GM18907 (cell line): ENCODE results near the gene SH3BP4.

Experiments used
- ATAC-seq: cut with Tn5 transposase; IDR thresholded peaks from one replicate; pipeline ENCODE4 v1.9.1; 2021; ENCODE audit warnings: mild to moderate bottlenecking, moderate library complexity; ENCODE audit not compliant: unreplicated experiment

Gene SH3BP4

DNA sequence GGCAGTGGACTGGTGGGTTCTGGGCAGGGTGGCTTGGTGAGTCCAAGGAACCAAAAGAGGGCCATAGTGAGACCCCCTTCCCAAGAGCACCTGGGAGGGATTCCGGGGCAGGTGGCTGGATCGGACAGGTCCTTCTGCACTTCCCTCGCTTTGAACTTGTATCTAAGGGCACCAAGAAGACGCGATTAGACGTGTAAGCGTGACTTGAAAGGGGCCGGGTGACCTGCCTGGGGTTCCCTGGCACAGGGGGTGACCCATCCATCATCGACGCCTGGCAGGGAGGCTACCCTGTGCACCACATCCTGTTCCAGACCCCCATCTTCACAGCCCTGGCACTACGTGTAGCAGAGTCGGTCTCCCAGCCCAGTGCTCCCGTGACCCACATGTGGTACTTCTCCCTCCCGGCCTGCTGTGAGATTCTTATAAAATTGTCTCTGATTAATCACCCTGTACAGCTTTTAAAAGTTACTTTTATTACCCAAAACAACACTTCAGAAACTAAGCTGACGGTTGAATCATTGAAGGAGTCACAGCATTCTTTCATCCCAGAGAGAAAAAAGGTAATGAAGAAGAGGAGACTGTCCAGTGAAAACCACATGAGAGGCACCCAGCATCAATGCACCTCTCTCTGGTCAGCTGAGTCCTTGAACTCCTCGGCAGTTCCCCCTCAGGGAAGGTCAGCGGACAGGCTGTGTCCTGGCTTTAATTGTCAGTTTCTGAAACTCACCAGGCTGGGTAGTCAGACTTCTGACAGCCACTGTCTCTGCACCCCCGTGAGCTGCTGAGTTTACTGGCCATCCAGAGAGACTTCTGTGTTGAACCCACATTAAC lies 13.0 kb downstream of the SH3BP4 start:
- ATAC-seq, result no peak

DNA sequence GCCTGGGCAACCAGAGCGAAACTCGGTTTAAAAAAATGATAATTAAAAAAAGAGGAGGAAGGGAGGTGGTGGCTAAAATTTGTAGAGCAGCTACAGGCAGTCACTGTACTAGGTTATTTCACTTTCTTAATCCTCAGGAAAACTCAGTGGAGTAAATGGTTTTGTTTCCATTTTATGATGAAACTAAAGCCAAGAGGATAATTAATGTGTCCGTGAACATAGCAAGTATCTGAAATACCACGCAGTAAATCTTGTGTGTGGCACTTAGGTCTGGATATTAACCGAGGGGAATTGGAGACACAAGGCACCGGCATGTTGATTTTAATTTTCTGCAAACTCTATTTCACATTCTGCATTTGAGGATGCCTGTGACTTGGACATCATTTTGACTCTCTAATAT lies 14.5 kb downstream of the SH3BP4 start:
- no peak for ATAC-seq

DNA sequence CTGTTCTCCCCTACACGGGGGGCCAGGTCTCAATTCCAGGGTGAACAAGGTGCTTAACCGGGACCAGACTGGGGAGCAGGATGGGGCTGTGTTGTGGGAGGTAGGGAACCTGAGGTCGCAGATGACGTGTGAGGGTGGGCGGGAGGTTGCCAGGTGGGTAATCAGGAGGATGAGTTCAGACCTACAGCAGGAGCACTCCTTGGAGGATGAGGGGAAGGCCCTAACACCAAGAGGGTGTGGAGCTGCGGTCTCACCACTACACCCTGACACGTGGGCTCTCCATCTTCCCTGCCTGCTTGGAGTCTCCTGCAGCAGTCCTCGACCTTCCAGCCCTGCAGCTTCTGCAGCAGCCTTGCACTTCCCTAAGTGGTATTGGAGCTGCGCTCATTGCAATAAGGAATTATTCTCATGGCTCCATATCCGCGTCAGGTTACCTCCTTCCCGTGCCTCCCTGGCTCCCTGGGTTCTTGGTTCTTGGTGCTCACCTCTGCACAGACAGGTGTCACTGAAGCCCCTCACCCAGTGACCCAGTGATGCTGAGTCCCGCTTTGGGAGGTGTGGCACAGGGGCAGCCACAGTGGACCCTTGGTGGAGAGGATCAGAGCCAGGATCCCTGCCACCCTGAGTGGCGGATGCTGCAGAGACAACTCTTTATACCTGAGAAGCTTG lies 15.5 kb downstream of the SH3BP4 start:
- no peak for ATAC-seq

DNA sequence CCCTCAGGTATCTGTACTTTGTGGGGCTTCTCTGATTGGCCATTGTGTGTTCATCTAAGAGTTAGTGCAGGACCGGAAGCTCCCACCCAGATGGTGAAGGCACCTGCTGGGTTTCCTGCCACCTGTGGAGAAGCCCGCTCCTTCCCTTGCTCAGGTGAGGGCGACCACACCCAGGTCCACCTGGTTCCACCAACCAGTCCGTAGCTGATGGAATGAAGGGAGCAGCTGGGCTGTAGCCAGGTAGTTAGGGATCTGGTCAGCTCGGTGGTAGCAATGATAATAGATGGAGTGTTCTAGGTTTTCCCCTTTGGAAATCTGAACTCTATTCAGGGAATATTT lies 16.0 kb downstream of the SH3BP4 start:
- ATAC-seq, result no peak

DNA sequence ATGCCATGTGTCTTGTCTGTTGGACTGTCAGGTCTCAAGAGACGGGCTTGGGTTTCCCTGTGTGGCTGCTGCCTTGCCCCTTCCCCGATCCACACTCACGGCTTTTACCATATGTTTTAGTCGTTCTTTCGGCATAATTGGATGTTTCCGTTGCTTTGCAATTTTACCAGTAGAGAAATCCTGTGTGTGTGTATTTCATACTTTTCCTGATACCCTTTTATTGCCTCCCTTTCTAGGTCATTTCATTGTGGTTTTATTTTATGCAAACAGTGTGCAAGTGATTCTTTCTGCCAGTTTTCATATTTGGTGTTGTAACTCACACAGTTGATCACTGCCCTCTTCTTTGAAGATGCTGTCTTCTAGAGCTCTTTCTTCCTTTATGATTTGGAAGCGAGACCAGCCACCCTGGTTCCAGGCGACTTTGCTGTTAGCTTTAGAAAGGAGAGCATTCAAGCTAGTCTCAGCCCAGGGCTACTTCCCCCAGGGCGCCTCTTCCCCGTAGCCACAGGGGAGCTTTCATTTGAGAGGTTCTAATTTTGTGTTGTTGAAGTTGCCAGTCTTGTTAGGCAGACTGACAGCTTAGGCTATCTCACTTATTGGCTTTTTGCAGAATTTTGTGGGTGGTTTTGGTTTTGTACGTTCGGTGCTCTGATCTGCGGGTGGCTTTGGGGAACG lies 17.0 kb downstream of the SH3BP4 start:
- no peak for ATAC-seq

DNA sequence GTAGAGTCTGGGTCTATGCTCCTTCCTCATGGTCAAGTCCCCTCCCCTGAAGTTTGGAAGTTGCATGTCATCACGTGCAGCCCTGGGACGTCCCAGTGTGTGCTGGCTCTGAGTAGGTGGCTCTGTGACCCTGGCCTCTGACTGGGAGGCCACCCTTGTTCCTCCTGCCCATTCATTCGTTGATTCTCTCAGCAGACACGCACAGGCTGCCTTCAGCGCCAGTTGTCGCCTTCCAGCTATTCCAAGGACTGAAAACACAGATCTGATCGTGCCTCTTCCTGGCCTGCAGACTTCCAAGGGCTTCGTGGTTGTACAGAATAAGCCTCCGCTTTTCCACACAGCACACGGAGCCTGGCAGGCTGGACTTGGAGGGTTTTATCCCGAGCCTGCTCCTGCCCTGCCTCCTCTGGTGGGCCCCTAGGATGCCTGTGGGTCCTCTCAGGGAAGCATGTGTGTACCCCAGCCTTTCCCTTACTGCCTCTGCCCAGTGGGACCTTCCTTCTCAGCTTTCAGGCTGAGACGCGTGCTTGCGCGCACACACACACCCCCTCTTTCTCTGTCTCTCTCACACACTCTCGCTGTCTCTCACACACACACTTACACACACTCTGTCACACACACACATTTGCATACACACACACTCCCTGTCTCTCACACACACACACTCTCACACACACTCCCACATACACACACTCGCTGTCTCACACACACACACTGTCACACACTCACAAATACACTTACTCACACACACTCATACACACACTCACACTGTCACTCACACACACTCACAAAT lies 17.7 kb downstream of the SH3BP4 start:
- ATAC-seq, result no peak

DNA sequence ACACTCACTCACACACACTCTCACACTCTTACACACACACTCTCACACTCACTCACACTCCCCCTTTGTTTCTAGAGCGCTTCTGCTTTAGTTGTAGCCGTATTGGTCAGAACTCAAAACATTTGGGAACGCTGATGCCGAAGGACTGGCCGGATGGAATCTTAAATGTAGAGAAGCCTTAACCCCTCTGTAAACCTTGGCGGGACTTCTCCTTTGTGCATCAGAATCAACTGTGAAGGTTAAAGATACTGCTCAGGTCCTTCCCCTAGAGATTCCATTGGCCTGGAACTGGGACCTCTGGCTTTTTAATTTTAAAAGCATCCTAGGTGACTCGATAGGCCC lies 18.3 kb downstream of the SH3BP4 start:
- ATAC-seq, result no peak

DNA sequence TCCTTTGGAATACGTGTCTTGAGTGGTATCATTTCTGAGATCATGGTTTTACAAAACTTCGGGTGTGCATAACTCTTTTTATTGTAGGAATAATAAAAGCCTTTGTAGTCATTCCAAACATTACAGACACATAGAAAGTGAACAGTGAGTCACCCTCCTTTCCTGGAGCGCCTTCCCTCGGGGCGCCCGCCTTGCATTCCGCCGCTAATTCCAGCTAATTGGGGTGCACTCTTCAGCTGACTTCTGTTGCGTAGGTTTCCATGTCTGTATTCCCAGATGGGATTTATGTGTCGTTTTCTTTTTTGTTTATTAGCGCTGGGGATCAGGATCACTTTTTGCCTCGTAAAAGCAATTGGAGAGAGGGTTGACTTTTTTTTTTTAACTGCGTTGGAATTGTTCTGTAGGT lies 18.7 kb downstream of the SH3BP4 start:
- no peak for ATAC-seq

DNA sequence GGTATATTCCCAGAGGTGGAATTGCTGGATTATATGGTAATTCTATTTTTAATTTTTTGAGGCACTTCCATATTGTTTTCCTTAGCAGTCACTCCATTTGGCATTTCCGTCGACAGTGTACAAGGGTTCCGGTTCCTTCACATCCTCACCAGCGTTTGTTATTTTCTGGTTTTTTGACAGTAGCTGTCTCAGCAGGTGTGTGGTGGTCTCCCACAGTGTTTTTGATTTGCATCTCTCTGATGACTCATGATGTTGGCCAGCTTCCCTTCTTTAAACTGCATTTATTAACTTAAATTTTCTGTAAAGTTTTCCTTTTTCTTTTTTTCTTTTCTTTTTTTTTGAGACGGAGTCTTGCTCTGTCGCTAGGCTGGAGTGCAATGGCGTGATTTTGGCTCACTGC lies 19.7 kb downstream of the SH3BP4 start:
- no peak for ATAC-seq

DNA sequence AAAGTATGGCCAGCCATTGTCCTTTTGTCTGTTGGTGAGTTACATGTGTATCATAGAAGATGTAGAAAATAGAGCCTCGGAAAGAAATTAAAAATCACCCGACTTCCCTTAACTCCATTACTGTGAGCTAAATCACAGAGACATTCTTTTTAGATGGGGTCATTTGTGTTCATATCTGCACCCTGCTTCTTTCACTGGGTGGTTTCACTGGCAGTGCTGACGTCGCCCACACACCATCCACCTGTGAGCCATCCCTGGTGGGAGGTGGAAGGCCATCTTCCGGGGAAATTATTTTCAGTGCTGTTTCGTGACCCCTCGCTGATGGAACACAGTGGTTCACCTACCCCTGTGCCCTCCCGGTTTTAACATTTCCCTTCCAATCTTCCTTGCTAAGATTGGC lies 21.2 kb downstream of the SH3BP4 start:
- ATAC-seq, result no peak

DNA sequence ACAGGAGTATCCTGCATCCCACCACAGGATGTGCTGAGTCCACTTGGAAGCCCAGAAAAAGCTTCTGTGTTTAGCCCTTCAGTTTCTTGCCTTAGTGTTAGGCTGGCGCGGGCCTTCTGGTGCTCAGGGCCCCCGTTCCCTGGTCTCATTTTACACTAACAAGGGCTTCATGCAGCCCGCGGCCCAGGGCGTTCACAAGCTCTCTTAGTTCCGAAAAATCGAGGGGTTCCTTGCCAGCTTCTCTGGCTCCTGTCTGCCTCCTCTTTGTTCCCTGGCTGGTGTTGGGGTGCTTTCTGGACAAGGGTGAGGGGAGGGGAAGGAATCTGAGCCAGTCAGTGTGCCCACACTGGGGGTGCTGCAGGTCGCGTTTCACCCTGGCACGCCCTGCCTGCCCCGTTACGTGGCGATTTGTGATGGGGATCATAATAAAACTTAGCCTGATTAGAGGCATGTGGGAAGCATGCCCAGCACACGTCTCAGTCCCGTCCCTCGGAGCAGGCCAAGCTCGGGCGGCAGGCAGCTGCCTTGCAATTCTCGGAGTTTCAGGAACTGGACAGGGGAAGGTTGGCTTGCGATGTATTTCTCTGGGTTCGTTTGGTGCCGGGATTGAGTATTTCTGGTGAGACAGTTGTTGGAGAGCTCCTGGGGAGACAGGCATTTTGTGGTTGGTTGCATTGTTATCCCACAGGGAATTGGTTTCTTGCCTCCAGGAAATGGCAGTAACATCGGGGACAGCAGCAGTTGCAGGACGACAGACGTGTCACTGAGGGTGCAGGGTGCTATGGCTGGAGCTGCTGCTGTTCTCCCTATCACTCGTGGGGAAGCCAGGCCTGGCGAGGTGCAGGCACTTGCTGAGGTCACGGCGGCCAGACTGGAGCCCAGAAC lies 22.9 kb downstream of the SH3BP4 start:
- ATAC-seq, result no peak

DNA sequence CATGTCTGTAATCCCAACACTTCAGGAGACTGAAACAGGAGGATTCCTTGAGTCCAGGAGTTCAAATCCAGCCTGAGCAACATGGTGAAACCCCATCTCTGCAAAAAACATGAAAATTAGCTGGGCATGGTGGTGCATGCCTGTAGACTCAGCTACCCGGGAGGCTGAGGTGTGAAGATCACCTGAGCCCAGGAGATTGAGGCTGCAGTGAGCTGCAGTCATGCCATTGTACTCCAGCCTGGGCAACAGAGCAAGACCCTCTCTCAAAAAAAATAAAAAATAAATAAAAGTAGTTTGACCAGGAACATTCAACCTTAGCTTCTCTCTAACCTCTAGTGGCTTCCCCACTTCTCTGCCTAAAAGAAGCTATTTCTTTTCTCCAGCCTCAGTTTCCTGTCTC lies 23.8 kb downstream of the SH3BP4 start:
- no peak for ATAC-seq

DNA sequence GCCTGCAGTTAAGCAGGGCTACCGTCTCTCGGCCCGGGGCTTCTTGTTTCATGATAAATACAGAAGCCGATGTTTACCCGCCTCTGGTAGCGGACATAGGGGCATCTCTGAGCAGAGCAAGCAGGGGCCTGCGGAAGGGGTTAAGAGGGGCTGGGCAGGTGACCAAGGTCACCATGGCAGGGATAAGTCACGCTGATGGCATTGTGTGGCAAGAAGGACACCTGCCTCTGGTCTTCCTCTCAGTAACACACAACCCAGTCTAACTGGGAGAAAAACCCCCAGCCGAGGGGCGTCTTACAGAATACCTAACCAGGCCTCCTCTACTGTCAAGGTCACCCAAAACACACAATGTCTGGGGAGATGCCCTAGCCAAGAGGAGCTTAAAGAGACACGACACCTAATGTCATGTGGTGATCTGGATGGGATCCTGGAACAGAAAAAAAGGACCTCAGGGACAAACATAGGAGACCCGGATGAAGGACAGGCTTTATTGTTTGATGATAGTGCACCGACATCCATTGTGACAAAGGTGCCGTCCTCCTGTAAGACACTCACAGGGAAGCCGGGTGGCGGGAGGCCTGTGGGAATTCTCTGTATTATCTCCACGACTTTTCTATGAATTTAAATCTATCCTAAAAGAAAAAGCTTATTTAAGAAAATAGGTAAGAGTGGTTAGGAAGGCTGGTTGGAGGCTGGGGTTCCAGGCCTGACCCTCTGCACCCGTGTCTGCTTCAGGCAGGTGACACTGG lies 24.8 kb downstream of the SH3BP4 start:
- no peak for ATAC-seq

DNA sequence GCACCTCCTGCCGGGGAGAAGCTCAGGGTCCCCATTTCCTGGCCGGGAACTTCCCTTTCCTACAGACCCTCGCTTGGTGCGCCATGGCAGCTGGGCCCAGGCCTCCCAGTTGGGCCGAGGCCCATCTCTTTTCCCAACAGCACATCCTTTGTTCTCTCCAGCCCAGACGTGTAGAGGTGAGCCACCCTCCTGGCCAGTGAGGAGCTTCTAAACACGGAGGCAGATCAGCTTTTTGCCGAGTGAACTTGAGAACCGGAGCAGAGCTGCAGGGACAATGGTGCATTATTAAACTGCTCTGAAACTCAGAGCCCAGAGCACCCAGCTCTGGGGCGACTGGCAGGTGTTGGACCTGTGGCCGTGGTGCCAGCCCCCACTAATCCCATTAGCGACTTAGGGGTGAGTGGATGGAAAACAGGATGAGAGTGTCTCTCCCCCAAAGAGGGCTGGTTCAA lies 25.4 kb downstream of the SH3BP4 start:
- no peak for ATAC-seq

DNA sequence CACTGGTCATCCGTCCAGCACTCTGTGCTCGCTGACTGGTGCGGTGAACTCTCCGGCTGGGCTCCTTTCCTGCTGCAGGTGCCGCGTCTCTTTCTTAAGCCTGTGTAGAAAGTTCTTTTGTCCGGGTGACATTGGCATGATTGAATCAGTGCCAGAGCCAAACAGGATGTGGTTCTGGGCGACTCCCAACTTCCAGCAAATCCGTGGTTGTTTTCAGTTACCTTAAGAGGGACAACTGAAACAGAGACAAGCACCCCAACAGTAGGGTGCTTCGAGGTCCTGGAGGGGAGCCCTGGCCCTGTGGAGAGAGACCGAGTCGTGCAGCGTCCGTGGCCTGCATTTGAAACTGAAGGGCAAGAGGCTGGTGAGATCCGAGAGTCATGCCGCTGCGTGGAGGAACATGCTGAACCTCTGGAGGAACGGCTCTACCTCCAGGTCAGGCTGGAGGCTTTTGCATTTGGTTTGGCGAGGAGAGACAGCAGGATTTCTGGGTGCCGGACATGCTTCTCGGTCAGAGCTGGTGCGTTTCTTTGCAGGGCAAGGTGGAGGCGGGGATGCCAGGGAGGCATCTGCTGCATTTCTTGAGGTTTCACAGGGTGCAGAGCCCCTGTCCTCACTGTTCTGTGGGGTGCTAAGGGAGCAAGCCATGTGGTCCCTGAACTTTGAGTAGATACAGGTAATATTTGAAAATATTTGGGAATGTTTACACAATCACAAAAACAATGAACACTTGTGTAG lies 26.8 kb downstream of the SH3BP4 start:
- no peak for ATAC-seq

DNA sequence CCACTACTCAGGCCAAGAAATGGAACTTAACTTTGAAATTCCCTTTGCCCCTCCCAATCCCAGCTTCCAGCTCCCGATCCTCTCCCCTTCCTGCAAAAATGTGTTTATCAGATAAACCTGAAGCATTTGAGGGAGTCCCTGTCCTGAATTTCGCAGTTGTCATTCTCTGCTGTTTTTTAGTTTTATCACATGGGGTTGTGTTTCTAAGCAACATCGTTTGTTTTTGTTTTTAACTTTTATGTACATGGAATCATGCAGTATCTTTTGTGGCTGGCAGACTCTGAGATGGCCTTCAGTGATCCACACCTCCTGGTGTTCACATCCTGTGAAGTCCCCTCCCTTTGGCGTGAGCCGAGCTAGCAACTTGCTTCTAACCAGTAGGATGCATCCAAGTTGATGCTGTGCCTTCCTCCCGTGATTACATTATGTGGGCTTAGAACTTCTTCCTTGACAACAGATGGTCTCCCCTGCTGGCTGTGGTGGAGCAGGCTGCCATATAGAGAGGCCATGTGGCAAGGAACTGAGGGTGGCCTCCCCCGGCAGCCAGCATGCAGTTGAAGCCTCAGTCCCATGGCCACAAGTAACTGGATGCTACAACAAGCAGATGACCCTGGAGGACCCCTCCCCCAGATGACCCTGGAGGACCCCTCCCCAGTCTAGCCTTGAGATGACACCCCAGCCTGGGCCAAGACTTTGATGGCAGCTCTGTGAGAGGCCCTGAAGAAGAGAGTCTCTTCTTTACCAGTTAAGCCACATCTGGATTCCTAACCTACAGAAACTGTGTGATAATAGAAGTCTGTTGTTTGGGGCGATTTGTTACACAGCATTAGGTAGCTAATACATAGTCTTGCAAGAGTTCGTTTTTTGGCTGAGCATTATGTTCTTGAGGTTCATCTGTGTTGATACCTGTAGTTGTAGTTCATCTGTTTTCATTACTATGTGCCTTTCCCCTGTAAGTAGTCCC lies 27.7 kb downstream of the SH3BP4 start:
- no peak for ATAC-seq

DNA sequence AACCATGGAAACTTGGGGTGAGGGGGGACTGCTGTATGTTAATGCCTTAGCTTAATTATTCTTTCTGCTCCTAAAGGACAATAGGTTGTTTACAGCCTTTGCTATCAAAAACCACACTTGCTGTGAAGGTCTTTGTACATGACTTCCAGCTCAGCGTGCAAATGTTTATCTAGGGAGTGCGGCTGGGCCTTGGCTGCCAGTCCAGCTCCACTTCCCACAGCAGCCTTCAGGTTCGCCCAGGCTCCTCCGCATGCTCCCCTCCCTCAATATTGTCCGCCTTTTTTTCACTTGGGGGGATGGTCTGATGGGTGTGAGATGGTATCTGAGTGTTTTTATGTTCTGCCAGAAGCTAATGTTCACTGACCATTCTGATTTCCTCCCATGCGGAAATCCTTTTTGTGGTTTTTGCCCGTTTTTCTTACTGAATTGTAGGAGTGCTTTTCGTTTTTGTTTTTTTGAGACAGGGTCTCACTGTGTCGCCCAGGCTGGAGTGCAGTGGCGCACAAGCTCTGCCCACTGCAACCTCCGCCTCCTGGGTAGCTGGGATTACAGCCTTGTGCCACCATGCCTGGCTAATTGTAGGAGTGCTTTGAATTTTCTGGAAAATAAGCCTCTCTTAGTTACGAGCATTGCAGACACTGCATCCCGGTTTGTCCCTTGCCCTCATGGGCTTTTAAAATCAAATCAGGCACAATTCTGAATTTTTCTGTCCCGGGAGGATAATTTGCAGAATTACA lies 28.8 kb downstream of the SH3BP4 start:
- no peak for ATAC-seq
